ENCODE measurements around the gene SMAD1.

The SMAD1 gene

GRCh38 chr4:145438298-145438697 lies 43.4 kb upstream of the SMAD1 start:
- no peak for DNase-seq (ENCODE audit: extremely low read depth, low read depth)
- no peak for TF ChIP-seq CTCF (IDR thresholded peaks at IDR 0.05; ENCODE audit: low read depth, low read length, missing control alignments)

GRCh38 chr4:145440292-145441007 lies 41.2 kb upstream of the SMAD1 start:
- TF ChIP-seq CTCF (IDR thresholded peaks at IDR 0.05; ENCODE audit: low read depth, low read length, missing control alignments) = no peak
- H3K4me3 ChIP-seq (replicated peaks; ENCODE audit: low read depth, low read length) = no peak overlapping the region
- no peak for DNase-seq (ENCODE audit: extremely low read depth, low read depth)

More at GRCh38 chr4:145438298-145438697, 43.4 kb upstream of the SMAD1 start:
- H3K4me3 ChIP-seq (replicated peaks; ENCODE audit: low read depth, low read length) = no peak overlapping the region

- no peak for DNase-seq (ENCODE audit: extremely low read depth, low read depth)
- H3K4me3 ChIP-seq (replicated peaks; ENCODE audit: low read depth, low read length) = no peak overlapping the region
- TF ChIP-seq CTCF (IDR thresholded peaks at IDR 0.05; ENCODE audit: low read depth, low read length, missing control alignments) = no peak
Measured at GRCh38 chr4:145446184-145446583, 35.5 kb upstream of the SMAD1 start.

GRCh38 chr4:145451895-145452294 lies 29.8 kb upstream of the SMAD1 start:
- no peak overlapping the region for H3K4me3 ChIP-seq (replicated peaks; ENCODE audit: low read depth, low read length)
- DNase-seq (ENCODE audit: extremely low read depth, low read depth) = no peak
- no peak for TF ChIP-seq CTCF (IDR thresholded peaks at IDR 0.05; ENCODE audit: low read depth, low read length, missing control alignments)

GRCh38 chr4:145452447-145453162 lies 29.0 kb upstream of the SMAD1 start:
- H3K4me3 ChIP-seq (replicated peaks; ENCODE audit: low read depth, low read length) = no peak overlapping the region
- no peak for DNase-seq (ENCODE audit: extremely low read depth, low read depth)
- no peak for TF ChIP-seq CTCF (IDR thresholded peaks at IDR 0.05; ENCODE audit: low read depth, low read length, missing control alignments)

- no peak overlapping the region for H3K4me3 ChIP-seq (replicated peaks; ENCODE audit: low read depth, low read length)
Measured at GRCh38 chr4:145453163-145453520, 28.5 kb upstream of the SMAD1 start.

More at GRCh38 chr4:145453163-145453520, 28.5 kb upstream of the SMAD1 start:
- no peak for DNase-seq (ENCODE audit: extremely low read depth, low read depth)
- TF ChIP-seq CTCF (IDR thresholded peaks at IDR 0.05; ENCODE audit: low read depth, low read length, missing control alignments) = no peak

Measured in HFF-Myc (cell line).